Heart left ventricle (tissue), 16 donors: ENCODE data around the gene SLC35B3. TPM values are rescaled to one million over a fixed set of nuclear protein-coding genes. Genes with fewer than 3 reads are reported as not detected.

Source experiments
- ATAC-seq, 4 donors: fragments of 200-7000 bp; cut with Tn5 transposase; one replicate each; pipeline ENCODE4 v1.9.1; 2020 to 2022; ENCODE audit warnings: moderate library complexity in 4 of 4, mild to moderate bottlenecking in 3 of 4, moderate number of reproducible peaks in 1 of 4
- DNase-seq, 5 donors: peaks; one replicate each; pipeline ENCODE4 v3.0.0-alpha.2; 2020
- H3K27ac ChIP-seq, 12 donors: fragments of 200-600 bp; sonication (generic) in 4 of 12; one replicate each; pipeline versions ENCODE4 v1.5.0 to v1.8.0; 2016 to 2022; ENCODE audit warnings: mild to moderate bottlenecking in 2 of 12
- H3K27me3 ChIP-seq, 9 donors: fragments of 200-600 bp; sonication (generic) in 2 of 9; one replicate each; pipeline versions ENCODE4 v1.5.1 to v1.8.0; 2016 to 2022; ENCODE audit warnings: mild to moderate bottlenecking in 3 of 9
- H3K36me3 ChIP-seq, 9 donors: fragments of 200-600 bp; sonication (generic) in 2 of 9; one replicate each; pipeline versions ENCODE4 v1.5.0 to v1.8.0; 2018 to 2022; ENCODE audit warnings: mild to moderate bottlenecking in 2 of 9
- H3K4me1 ChIP-seq, 12 donors: fragments of 200-600 bp; sonication (generic) in 4 of 12; one replicate each; pipeline versions ENCODE4 v1.5.0 to v1.8.0; 2016 to 2022; ENCODE audit warnings: mild to moderate bottlenecking in 3 of 12
- H3K4me3 ChIP-seq, 12 donors: fragments of 200-600 bp; sonication (generic) in 4 of 12; one replicate each; pipeline versions ENCODE4 v1.5.0 to v1.8.0; 2017 to 2022; ENCODE audit warnings: mild to moderate bottlenecking in 9 of 12, moderate library complexity in 4 of 12
- H3K9me3 ChIP-seq, 12 donors: fragments of 200-600 bp; sonication (generic) in 4 of 12; one replicate each; pipeline versions ENCODE4 v1.5.0 to v1.8.0; 2016 to 2022; ENCODE audit warnings: mild to moderate bottlenecking in 1 of 12
- CTCF ChIP-seq, 12 donors: fragments of 200-600 bp; sonication (generic) in 4 of 12; IDR thresholded peaks; one replicate each; pipeline versions ENCODE4 v1.5.0 to v1.8.0; 2018 to 2022; ENCODE audit warnings: antibody characterized with exemption in 12 of 12, mild to moderate bottlenecking in 5 of 12
- POLR2A ChIP-seq, 2 donors: fragments of 450-650 bp; IDR thresholded peaks; one replicate each; pipeline ENCODE4 v1.6.1; 2017; ENCODE audit warnings: antibody characterized with exemption in 2 of 2, mild to moderate bottlenecking in 2 of 2, moderate library complexity in 2 of 2
- WGBS, 4 donors: extraction: QIAGEN DNeasy Blood & Tissue Kit in 2 of 4; methylation state at CpG; one replicate each; pipeline versions ENCODE4 v1.1.5 to v1.1.7; 2013 to 2018; 5-methylcytosine and 5-hydroxymethylcytosine counted together
- intact Hi-C, 10 donors: fragments of 100-400 bp; cut with DNase I; formaldehyde crosslinking; loops; one replicate each; pipeline versions ENCODE4 v1.11.1 to v1.14.2; 2022
- polyA plus RNA-seq, 2 donors: library from polyadenylated mRNA; stranded (reverse); fragments of 200-250 nt; gene quantifications; one replicate each; pipeline ENCODE4 v1.2.3, GENCODE V29; 2013
- total RNA-seq, 9 donors: library from RNA; depleted of rRNA in 2 of 9; stranded (reverse); fragments of >200 nt in 2 of 9; fragmentation: NEBNext Ultra II Directional in 3 of 9; extraction: Animal tissue kit (Norgen Biotek cat#: 25700) in 3 of 9; gene quantifications; one replicate each; pipeline versions ENCODE4 v1.1.0 to v1.2.4, GENCODE V29; 2016 to 2023
- donor health status: ischemic (EF 13 %, LVEDD 7.1; RV severe dilation, severe dysfunction).
- donor health status: healthy with polysubstance abuse.
- donor health status: DM: no; HTN: yes; CAD: no.
- donor health status: DM: no; HTN: no; CAD: no.
- donor health status: ischemic (EF 25% LVEDD 6.9; RV normal size, moderate dysfunction).
- donor health status: ischemic (EF 25% LVEDD 5.7; RV mildly dilated, moderate dysfunction).
- donor health status: healthy.
- donor health status: DM: yes; HTN: yes; CAD: no.
- donor health status: ischemic (EF 35%, LVEDD 5.7; RV mildly dilated, moderate dysfunction).
- donor health status: nonischemic (EF 11% LVEDD 7.7; RV severe dilation, severe dysfunction).
- donor health status: DM: yes; HTN: yes; CAD: no.
- donor health status: PGD.
- donor health status: ischemic (EF 29% LVEDD 5.4; RV normal size, mild dysfunction).
- donor health status: nonischemic (EF 23%, LVEDD 6.1; RV moderate dilation, normal function).

SLC35B3 gene
- total and polyA plus RNA-seq, 11 donors, result 3.7 to 9.8 (median 7.3) TPM

GRCh38 chr6:8437813-8438212 is 2.5 kb upstream of the SLC35B3 start:
- peaks cover 6 to 28% (median 19%) of the 10 kb centered on the region in 12 donors for H3K4me1 ChIP-seq
- no peaks in the 10 kb centered on the region for H3K36me3 ChIP-seq
- no peaks in the 10 kb centered on the region for H3K9me3 ChIP-seq
- no peaks in the 10 kb centered on the region for H3K27me3 ChIP-seq
- no peak for ATAC-seq
- 55 to 76% (median 66%) methylated on average over 1 of the region's 1 CpG for WGBS, 4 donors
- no peak overlapping the region for H3K4me3 ChIP-seq
- no peak for DNase-seq
- intact Hi-C loops, result no loop called here
- TF ChIP-seq POLR2A (IDR thresholded peaks at IDR 0.05) (no peak), CTCF (IDR thresholded peaks at IDR 0.05) (no peak)
- no peak overlapping the region for H3K27ac ChIP-seq

GRCh38 chr6:8436966-8437365 is 1.6 kb upstream of the SLC35B3 start:
- no peaks in the 10 kb centered on the region for H3K36me3 ChIP-seq
- peaks cover 6 to 35% (median 20%) of the 10 kb centered on the region in 12 donors for H3K4me1 ChIP-seq
- H3K4me3 ChIP-seq, result no peak overlapping the region
- TF ChIP-seq POLR2A (IDR thresholded peaks at IDR 0.05), result no peak
- no peak for TF ChIP-seq CTCF (IDR thresholded peaks at IDR 0.05)
- 98 to 100% (median 99%) methylated on average over 1 of the region's 1 CpG for WGBS, 4 donors
- no peaks in the 10 kb centered on the region for H3K27me3 ChIP-seq
- intact Hi-C loops, result no loop called here
- H3K9me3 ChIP-seq, result no peaks in the 10 kb centered on the region
- no peak overlapping the region for H3K27ac ChIP-seq
- DNase-seq (no peak), ATAC-seq (no peak)

GRCh38 chr6:8435845-8436168 is 462 bp upstream of the SLC35B3 start:
- no peak for DNase-seq
- H3K4me3 ChIP-seq, result peak overlapping the region; percentile 42 to 95 (median 84)
- ATAC-seq, result no peak
- H3K27ac ChIP-seq, result peak overlapping the region; percentile 57 to 94 (median 86)
- intact Hi-C loops, result no loop called here
- no peak for TF ChIP-seq CTCF (IDR thresholded peaks at IDR 0.05)
- no peak for TF ChIP-seq POLR2A (IDR thresholded peaks at IDR 0.05)
- no peaks in the 10 kb centered on the region for H3K9me3 ChIP-seq
- 29 to 33% (median 30%) methylated on average over 14 to 15 of the region's 15 CpGs for WGBS, 4 donors
- H3K4me1 ChIP-seq, result peaks cover 6 to 35% (median 20%) of the 10 kb centered on the region in 12 donors
- peaks cover 0 to 8% (median 0%) of the 10 kb centered on the region in 9 donors for H3K36me3 ChIP-seq
- no peaks in the 10 kb centered on the region for H3K27me3 ChIP-seq

GRCh38 chr6:8434727-8435092 is 635 bp downstream of the SLC35B3 start:
- intact Hi-C loops, result no loop called here
- H3K9me3 ChIP-seq, result no peaks in the 10 kb centered on the region
- H3K36me3 ChIP-seq, result peaks cover 0 to 8% (median 2%) of the 10 kb centered on the region in 9 donors
- peak in 1 of 4 donors; percentile 4 for ATAC-seq
- H3K27ac ChIP-seq, result peak overlapping the region; percentile 57 to 94 (median 86)
- no peaks in the 10 kb centered on the region for H3K27me3 ChIP-seq
- H3K4me3 ChIP-seq, result peak overlapping the region; percentile 42 to 95 (median 84)
- H3K4me1 ChIP-seq, result peaks cover 6 to 35% (median 20%) of the 10 kb centered on the region in 12 donors
- 2 to 3% (median 3%) methylated on average over 8 of the region's 8 CpGs for WGBS, 4 donors
- no peak for DNase-seq
- TF ChIP-seq CTCF (IDR thresholded peaks at IDR 0.05) (no peak), POLR2A (IDR thresholded peaks at IDR 0.05) (no peak)
